GM19025 (cell line): Measurements from ENCODE around the gene CBX4.

ENCODE experiments used
- ATAC-seq: cut with Tn5 transposase; IDR thresholded peaks from one replicate; pipeline ENCODE4 v1.9.1; 2021; ENCODE audit warnings: mild to moderate bottlenecking, low read depth, moderate library complexity; ENCODE audit not compliant: unreplicated experiment

Gene CBX4

GRCh38 chr17:79803421-79803996, 35.7 kb downstream of the CBX4 start:
- no peak for ATAC-seq

DNA sequence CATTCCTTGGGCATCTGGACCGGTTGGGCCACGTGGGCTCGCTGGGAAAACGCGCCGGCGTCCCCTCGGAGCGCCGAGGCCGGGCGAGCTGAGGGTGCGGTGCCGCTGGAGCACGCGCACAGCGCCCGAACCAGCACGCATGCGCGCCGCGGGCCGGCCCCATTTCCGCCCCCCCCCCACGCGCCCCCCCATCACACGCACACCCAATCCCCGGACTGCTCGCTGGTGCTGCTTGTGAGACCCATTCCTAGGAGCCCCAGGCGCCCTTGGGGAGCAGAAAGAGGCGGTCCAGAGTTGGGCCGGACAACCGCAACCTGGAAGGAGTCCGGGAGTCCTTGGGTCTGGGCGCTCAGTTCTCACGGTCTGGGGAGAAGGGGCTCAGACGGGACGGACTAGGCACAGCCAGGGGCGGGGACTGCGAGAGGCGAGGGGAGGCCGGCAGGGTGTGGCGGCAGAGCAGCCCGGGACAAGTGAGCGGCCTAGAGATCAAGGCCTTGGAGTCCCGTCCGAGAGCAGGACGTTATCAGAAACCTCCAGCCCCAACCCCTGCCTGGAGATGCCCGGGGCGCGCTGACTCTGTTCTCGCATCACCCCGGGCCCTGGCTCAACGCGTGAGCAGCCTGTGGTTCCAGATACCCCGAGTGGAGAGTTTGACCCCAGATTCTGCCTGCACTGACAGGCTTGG, 36.4 kb downstream of the CBX4 start:
- no peak for ATAC-seq

DNA sequence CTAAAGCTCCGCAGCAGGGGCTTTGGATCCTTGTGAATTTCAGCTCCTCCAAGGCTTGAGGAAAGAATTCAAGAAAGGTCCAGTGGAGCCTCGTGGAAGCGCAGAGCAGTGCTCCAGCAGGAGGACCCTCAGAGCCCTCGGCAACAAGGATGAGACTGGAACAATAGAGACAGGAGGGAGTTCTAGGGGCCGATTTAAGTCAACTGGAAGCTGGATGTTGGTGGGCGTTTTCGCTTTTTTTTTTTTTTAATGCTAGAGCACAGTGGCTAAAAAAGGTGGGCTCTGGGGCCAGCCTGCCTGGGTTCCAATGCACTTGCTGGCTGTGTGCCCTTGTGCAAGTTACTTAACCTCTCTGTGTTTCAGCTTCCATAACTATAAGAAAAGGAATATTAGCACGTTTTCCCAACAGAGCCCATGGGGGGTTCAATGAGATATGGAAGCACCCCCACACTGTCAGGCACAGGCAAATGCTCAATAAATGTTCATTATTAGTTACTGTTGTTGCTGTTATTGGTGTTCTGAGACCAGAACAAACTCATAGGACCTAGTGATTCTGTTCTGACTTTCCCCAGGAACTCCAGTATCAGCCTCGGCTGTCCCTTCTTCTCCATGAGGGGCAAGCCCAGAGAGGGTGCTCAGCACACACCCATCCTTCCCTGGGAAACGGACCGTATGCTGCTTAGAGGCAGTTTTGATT, 37.1 kb downstream of the CBX4 start:
- ATAC-seq, result no peak

- ATAC-seq, result no peak
Measured at GRCh38 chr17:79801156-79802038, 37.8 kb downstream of the CBX4 start.

DNA sequence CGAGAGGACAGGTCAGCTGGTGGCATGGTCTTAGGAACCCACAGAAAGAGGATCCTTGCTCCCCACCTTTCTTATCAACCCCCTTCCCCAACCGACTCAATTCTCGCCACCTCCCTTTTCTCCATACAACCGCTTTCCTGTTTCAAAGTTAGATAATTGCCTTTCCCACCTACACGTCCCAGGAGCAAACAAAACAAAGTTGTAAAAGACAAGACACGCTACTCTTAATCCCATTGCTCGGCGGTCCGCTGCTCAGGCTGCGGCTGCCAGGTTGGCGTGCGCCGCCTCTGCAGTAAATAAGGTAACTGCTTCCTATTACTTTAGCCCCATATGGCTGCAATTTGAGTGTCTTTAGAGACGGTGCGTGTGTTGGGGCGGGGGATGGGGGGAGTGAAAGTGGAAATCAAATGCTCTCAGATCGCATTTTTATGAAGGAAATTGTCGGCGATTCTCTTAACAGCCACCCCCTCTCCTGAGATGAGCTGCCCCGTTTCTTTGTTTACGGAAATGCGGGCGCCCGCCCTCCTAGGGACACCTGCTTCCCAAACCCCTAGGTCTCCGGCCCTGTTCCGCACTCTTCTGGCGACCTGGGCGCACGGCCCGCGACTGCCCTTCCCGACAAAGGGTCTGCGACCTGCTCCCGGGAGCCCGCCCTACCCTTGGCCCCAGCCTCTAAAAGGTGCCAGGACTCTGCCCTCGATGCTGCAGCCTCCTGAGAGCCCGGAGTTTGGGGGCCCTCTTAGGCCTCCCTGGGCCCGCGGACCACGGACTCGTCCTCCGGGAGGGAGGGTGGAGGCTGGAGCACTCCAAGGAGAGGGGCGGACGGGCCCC, 38.7 kb downstream of the CBX4 start:
- no peak for ATAC-seq

DNA sequence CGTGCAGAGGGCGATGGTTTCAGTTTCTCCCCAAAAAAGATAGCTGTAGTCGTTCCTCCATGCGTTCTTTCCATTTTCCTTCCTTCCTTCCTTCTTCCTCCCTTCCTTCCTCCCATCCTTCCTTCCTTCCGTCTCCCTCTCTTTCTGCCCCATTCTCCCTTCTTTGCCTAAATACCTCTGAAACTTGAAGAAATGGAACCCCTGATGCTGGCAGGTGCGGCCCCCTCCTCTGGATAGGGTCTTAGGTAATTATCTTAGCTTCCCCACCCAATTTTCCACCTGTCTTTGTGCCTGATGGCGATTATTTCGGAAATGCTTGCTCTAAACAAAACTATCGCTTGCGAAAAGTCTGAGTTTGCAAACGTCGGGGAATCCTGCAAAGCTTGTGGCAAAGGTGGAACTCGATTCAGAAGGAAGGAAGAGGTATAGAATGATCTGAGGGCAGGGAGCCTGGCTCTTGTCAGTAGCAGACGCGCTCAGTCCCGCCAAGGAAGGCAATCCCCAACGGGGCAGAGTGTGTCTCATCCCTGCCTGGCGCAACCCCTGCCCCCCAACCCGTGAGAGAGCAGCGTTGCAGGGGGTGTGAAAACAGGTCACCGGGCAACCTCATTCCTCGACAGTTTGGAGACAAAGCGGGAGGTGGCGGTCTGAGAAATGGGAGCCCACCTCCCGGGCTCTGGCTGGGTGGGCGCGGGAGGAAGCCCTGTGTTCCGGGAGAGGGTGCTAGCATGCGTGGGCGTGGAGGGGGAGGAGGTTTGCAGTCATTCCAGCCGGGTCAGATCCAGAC, 39.5 kb downstream of the CBX4 start:
- no peak for ATAC-seq

DNA sequence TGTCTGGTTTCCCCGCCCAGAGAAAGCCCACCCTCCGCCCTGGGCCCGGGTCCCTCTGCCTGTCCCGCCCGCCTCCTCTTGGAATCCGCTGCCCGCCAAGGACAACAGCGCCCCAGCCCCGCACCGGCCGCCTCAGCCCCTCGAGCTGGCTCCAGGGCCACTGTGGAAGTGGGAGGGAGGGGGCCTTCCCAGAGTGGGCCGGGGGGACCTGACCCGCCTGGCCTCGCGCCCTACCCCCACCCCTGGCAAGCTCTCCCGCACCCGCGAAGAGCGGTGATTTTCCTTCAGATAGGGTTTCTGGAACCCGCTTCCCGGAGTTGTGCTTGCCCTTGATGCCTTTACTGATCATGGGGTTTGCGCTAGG, 40.1 kb downstream of the CBX4 start:
- ATAC-seq, result no peak

DNA sequence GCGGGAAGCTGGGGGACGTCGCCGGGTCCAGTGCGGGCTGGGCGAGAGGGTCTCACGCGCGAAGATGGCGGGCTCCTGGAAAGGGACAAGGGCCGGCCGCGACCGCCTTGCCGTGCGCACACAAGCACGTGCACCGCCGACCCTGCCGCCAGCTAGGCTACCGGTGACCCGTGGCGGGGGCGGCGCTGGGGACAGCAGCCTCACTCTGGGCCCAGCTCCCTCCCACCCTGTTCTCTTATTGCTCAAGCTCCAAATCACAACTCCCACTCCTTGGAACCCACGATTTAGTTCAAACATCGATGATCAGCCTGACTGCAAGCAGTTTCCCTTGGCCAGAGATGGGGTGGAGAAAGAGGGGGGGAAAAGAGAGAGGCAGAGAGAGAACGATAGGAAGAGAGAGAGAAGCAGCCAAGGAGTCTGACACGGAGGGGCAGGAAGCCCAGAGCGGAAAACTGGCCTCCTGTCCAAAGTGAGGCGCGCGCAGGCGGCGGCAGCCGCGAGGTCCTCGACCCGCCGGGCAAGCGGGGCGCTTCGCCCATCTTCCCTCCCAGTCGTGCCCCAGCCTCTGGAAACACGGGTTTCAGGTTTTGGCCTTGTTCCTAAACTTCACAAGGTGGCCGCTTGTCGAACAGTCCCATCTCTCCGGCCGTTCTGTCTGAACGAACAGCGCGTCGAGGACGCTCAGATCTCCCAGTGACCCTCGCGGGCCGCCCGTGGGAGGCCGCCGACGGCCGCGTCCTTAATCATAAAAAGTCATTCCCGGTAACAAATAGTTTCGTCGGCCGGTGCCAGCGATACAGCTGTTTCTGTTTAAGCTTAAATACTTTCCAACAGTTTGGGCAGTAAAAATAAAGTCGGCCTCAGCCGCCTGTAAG, 40.7 kb downstream of the CBX4 start:
- no peak for ATAC-seq

- peak; percentile 15 for ATAC-seq
Measured at GRCh38 chr17:79797492-79798298, 41.5 kb downstream of the CBX4 start.

DNA sequence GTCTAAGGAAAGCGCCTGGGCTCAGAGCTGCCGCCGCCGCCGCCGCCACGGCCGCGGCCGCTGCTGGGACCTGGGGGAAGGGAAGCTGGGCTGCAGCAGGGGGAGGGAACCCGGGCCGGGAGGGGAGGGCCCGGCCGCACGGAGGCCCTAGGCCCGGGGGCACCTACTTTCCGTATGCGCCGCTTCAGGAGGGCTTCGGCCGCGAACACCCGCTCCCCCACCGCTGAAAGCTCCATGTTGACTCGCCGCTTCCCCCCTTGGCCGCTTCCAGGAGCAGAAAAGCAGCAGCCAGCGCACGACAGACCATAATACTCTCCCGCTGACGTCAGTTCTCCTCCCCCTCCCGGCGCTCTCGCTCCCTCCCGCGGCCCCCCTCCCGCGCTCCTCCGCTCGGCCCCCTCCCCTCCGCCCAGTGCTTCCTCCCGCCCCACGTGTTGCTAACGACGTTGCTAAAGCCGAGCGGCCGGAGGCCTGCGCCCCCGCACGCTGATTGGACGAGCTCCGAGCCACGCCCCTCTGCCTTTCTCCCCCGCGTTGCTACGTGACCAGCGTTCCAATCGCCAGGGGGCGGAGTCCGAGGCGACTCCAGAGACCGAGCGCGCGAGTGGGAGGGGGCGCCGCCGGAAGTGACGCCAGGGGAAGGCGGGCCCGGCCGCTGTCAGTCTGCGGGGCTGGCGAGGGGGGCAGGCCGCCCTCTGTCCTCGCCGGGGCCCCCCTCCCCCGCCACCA, 42.3 kb downstream of the CBX4 start, which contains the start of gene CBX8:
CBX8 (minus strand) TSS at position 315 of the 729 bp plus-strand sequence; CDS start at position 236, 79 bp downstream.
- peak; percentile 89 for ATAC-seq

DNA sequence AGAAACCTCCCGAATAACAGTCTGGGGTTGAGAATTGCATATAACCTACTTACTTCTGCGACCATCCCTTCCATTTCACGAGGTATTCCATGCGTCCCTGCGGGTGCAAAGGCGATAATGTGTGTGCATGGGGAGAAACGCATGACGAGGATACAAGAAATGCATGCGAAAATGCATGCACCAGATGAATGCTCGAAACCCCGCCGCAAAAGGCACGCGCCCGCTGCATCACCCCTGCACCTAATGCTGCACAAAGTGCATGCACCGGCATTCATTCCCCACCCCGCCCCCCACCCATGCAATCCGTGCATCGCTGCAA, 42.8 kb downstream of the CBX4 start:
- ATAC-seq, result no peak

DNA sequence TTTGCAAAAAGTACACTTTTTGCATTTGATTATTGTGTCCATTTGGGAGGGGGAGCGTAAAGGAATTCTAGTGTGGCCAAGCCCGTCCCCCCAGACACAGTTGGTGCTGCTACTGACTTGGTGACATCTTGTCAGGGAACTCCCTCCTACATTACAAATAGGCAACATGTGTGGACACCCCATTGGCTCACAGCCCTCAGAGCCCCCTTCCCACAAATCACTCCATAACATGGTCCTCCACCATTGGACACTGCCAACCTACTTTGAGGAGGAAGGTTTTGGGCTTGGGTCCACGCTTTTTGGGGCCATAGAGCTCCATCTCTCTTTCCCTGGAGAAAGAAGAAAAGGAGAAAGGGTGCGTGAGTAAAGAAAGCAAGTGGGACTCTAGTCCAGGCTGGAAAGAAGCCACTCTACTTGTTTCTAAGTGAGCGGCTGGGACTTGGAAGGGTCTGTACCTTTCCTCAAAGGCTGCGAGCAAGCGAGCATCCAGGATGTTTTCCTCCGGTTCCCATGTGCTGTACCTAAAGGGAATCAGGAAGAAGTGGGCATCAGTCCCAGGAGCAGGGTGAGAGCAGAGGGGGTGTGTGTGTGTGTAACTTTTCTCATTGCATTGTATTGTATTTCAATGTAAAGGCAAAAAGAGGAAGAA, 43.3 kb downstream of the CBX4 start:
- no peak for ATAC-seq

DNA sequence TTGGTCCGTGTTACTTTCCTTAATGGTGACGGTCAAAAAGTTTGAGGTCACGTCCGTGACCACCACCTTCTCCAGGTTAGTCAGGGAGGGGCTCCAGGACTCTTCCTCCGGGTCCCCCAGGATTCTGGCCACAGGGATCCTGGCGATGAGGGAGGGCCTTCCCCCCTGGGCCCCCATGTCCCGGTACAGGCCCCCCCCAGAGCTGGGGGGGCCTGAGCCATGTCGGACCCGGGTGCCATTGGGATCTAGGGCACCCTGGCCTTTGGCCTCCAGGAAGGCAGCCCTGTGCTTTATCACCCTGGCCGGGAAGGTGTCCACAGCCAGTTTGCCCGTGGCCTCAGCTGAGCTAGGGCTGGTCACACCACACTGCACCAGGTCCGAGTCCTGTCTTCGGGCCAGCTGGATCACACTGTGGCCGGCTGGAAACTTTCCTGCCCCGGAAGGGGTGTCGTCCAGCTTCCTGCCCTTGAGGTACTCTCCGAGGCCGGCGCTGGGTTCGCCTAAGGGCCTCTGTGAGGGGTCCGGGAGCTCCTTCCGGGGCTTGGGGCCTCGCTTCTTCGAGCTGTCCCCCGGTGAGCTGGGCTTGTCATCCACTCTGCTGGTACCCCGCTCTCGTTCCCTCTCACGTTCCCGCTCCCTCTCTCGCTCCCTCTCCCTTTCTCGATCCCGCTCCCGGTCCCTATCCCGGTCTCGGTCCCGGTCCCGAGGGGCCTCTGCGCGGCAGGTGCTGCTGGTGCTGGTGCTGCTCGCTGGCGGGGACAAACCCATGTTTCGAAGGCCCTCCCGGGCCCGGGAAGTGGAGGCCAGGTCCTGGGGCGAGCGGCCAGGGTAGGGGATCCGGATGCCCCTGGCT, 44.4 kb downstream of the CBX4 start:
- no peak for ATAC-seq

- no peak for ATAC-seq
Measured at GRCh38 chr17:79793924-79794304, 45.3 kb downstream of the CBX4 start.
